ENCODE results near the gene PTPRD. TPM values are rescaled to one million over a fixed set of nuclear protein-coding genes. Genes with fewer than 3 reads are reported as not detected.

The PTPRD gene
- total RNA-seq, 3 donors from 2014 or later (not counting 1 experiment from before 2014, with no cell fraction given) = 0.05 to 0.68 TPM; not detected in 1

- Histone ChIP-seq H3K4me1 (ENCODE audit: control insufficient read depth, insufficient read depth, low read length) (no peaks in the 10 kb centered on the region), H3K4me3 (ENCODE audit: low read length) (no peak overlapping the region), H3K36me3 (ENCODE audit: control insufficient read depth, insufficient read depth, low read length) (no peaks in the 10 kb centered on the region), H3K27me3 (ENCODE audit: control insufficient read depth, insufficient read depth, low read length) (no peaks in the 10 kb centered on the region), H3K9me3 (ENCODE audit: control insufficient read depth, insufficient read depth, low read length) (no peaks in the 10 kb centered on the region), H3K27ac (ENCODE audit: low read length) (no peak overlapping the region)
- no peak for DNase-seq
- no peak for ATAC-seq
- Mint-ChIP-seq H3K4me3 (no peak overlapping the region), H3K9me3 (no peaks in the 10 kb centered on the region), H3K27ac (peak overlapping the region in 1 of 2 donors; percentile 11), H3K27me3 (ENCODE audit: low read depth in 2 of 2) (no peaks in the 10 kb centered on the region), H3K4me1 (peaks cover 37 to 46% of the 10 kb centered on the region in 2 donors), H3K36me3 (no peaks in the 10 kb centered on the region)
- no peak for TF ChIP-seq CTCF (IDR thresholded peaks at IDR 0.05)
- WGBS (ENCODE audit: insufficient coverage) = 45% methylated on average over 5 of the region's 5 CpGs
- intact Hi-C loops (cut with micrococcal nuclease) = no loop called here
Measured at GRCh38 chr9:8430945-8431344, 2181.9 kb downstream of the PTPRD start.

GRCh38 chr9:8429768-8430167, 2183.0 kb downstream of the PTPRD start:
- Histone ChIP-seq H3K27ac (ENCODE audit: low read length) (no peak overlapping the region), H3K4me3 (ENCODE audit: low read length) (no peak overlapping the region), H3K27me3 (ENCODE audit: control insufficient read depth, insufficient read depth, low read length) (no peaks in the 10 kb centered on the region), H3K36me3 (ENCODE audit: control insufficient read depth, insufficient read depth, low read length) (no peaks in the 10 kb centered on the region), H3K9me3 (ENCODE audit: control insufficient read depth, insufficient read depth, low read length) (no peaks in the 10 kb centered on the region), H3K4me1 (ENCODE audit: control insufficient read depth, insufficient read depth, low read length) (no peaks in the 10 kb centered on the region)
- DNase-seq (no peak), ATAC-seq (peak; percentile 50 to 76 (median 69))
- peak overlapping the region; percentile 19 to 45 for H3K27ac Mint-ChIP-seq
- no peaks in the 10 kb centered on the region for H3K27me3 Mint-ChIP-seq (ENCODE audit: low read depth in 2 of 2)
- intact Hi-C loops (cut with micrococcal nuclease) = no loop called here
- peaks cover 37 to 46% of the 10 kb centered on the region in 2 donors for H3K4me1 Mint-ChIP-seq
- H3K4me3 Mint-ChIP-seq = peak overlapping the region; percentile 35
- 73% methylated on average over 1 of the region's 1 CpG for WGBS (ENCODE audit: insufficient coverage)
- H3K36me3 Mint-ChIP-seq = no peaks in the 10 kb centered on the region
- H3K9me3 Mint-ChIP-seq = no peaks in the 10 kb centered on the region
- no peak for TF ChIP-seq CTCF (IDR thresholded peaks at IDR 0.05)

GRCh38 chr9:8429157-8429556, 2183.6 kb downstream of the PTPRD start:
- H3K9me3 ChIP-seq (ENCODE audit: control insufficient read depth, insufficient read depth, low read length) = no peaks in the 10 kb centered on the region
- ATAC-seq = peak in 1 of 3 donors; percentile 48
- H3K4me3 ChIP-seq (ENCODE audit: low read length) = no peak overlapping the region
- Mint-ChIP-seq H3K27ac (peak overlapping the region; percentile 19 to 45), H3K4me1 (peaks cover 37 to 46% of the 10 kb centered on the region in 2 donors), H3K4me3 (peak overlapping the region; percentile 35), H3K9me3 (no peaks in the 10 kb centered on the region), H3K36me3 (no peaks in the 10 kb centered on the region), H3K27me3 (ENCODE audit: low read depth in 2 of 2) (no peaks in the 10 kb centered on the region)
- TF ChIP-seq CTCF (IDR thresholded peaks at IDR 0.05) = no peak
- no peaks in the 10 kb centered on the region for H3K4me1 ChIP-seq (ENCODE audit: control insufficient read depth, insufficient read depth, low read length)
- intact Hi-C loops (cut with micrococcal nuclease) = no loop called here
- DNase-seq = no peak
- no peak overlapping the region for H3K27ac ChIP-seq (ENCODE audit: low read length)
- WGBS (ENCODE audit: insufficient coverage) = no CpG with 5 or more reads among the region's 1 CpG
- H3K36me3 ChIP-seq (ENCODE audit: control insufficient read depth, insufficient read depth, low read length) = no peaks in the 10 kb centered on the region
- H3K27me3 ChIP-seq (ENCODE audit: control insufficient read depth, insufficient read depth, low read length) = no peaks in the 10 kb centered on the region

- H3K4me3 ChIP-seq (ENCODE audit: low read length) = no peak overlapping the region
- DNase-seq = no peak
- intact Hi-C loops (cut with micrococcal nuclease) = no loop called here
- H3K4me1 ChIP-seq (ENCODE audit: control insufficient read depth, insufficient read depth, low read length) = no peaks in the 10 kb centered on the region
- H3K27ac Mint-ChIP-seq = peak overlapping the region in 1 of 2 donors; percentile 45
- no peak for TF ChIP-seq CTCF (IDR thresholded peaks at IDR 0.05)
- no peak overlapping the region for H3K27ac ChIP-seq (ENCODE audit: low read length)
- no peaks in the 10 kb centered on the region for H3K27me3 Mint-ChIP-seq (ENCODE audit: low read depth in 2 of 2)
- peak in 1 of 3 donors; percentile 36 for ATAC-seq
- peaks cover 37 to 46% of the 10 kb centered on the region in 2 donors for H3K4me1 Mint-ChIP-seq
- 88% methylated on average over 1 of the region's 3 CpGs for WGBS (ENCODE audit: insufficient coverage)
- H3K9me3 ChIP-seq (ENCODE audit: control insufficient read depth, insufficient read depth, low read length) = no peaks in the 10 kb centered on the region
- H3K36me3 Mint-ChIP-seq = no peaks in the 10 kb centered on the region
- H3K36me3 ChIP-seq (ENCODE audit: control insufficient read depth, insufficient read depth, low read length) = no peaks in the 10 kb centered on the region
- no peaks in the 10 kb centered on the region for H3K9me3 Mint-ChIP-seq
- no peaks in the 10 kb centered on the region for H3K27me3 ChIP-seq (ENCODE audit: control insufficient read depth, insufficient read depth, low read length)
- no peak overlapping the region for H3K4me3 Mint-ChIP-seq
Measured at GRCh38 chr9:8428389-8428788, 2184.4 kb downstream of the PTPRD start.
